22Rv1 (cell line): ENCODE measurements around the gene C1QTNF9B.

Source experiments
- ZFX ChIP-seq: fragments of 450-650 bp; IDR thresholded peaks from 2 replicates; pipeline ENCODE4 v1.6.1; 2017; ENCODE audit warnings: antibody characterized with exemption, borderline replicate concordance
- TF ChIP-seq, protein P1 (sequence below): fragments of 450-650 bp; IDR thresholded peaks from 2 replicates; pipeline ENCODE4 v1.5.1; 2017; ENCODE audit warnings: mild to moderate bottlenecking

DNA sequence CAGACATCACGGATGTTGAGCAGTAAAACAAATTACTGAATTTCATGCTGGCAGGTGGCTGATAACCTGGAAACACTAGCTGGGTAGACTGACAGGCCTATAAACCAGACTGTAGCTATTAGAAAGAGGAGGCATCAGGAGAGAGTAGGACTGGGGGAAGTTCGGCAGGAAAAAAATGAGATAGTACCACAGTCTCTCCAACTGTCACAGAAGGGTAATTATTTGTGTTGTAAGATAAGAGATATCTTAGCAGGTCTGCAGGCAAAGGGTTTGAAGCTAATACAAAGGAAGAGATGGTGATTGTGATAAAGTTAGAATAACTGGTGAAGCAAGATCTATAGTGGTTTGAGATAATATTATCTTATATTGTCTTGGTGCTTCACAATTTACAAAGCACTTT is 49.8 kb downstream of the C1QTNF9B start:
- TF ChIP-seq, protein P1, sequence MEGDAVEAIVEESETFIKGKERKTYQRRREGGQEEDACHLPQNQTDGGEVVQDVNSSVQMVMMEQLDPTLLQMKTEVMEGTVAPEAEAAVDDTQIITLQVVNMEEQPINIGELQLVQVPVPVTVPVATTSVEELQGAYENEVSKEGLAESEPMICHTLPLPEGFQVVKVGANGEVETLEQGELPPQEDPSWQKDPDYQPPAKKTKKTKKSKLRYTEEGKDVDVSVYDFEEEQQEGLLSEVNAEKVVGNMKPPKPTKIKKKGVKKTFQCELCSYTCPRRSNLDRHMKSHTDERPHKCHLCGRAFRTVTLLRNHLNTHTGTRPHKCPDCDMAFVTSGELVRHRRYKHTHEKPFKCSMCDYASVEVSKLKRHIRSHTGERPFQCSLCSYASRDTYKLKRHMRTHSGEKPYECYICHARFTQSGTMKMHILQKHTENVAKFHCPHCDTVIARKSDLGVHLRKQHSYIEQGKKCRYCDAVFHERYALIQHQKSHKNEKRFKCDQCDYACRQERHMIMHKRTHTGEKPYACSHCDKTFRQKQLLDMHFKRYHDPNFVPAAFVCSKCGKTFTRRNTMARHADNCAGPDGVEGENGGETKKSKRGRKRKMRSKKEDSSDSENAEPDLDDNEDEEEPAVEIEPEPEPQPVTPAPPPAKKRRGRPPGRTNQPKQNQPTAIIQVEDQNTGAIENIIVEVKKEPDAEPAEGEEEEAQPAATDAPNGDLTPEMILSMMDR = no peak
- TF ChIP-seq ZFX = no peak
